ENCODE measurements around the gene CTNS.

The CTNS gene

GRCh38 chr17:3659541-3660111 lies 23.1 kb downstream of the CTNS start:
- no peak for DNase-seq

DNA sequence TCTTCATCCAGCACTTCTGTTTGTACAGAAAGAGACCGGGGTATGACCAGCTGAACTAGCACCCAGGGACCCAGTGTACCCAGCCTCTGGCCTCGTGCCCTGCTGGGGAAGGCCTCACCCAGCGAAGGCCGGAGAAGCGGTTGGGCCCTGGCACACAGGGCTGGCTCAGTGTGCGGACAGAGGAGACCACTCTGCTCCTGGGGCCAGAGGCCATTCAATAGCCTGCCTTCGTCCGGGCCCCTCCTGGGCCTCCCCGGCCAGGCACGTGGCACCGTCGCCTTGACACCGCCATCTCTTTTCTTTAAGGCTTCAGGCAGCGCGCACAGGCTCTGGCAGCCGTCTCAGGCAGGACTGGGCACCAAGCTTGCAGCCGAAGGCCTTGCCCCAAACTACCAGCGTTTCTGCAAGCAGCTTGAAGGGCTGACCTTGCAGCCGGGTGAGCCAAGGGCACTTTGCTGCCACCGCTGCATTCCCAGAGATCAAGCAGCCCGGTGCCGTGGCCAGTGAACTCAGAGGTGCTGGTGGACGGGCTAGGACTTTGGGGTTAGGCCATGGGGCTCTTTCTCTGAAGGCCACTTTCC lies 23.8 kb downstream of the CTNS start:
- DNase-seq = no peak

DNA sequence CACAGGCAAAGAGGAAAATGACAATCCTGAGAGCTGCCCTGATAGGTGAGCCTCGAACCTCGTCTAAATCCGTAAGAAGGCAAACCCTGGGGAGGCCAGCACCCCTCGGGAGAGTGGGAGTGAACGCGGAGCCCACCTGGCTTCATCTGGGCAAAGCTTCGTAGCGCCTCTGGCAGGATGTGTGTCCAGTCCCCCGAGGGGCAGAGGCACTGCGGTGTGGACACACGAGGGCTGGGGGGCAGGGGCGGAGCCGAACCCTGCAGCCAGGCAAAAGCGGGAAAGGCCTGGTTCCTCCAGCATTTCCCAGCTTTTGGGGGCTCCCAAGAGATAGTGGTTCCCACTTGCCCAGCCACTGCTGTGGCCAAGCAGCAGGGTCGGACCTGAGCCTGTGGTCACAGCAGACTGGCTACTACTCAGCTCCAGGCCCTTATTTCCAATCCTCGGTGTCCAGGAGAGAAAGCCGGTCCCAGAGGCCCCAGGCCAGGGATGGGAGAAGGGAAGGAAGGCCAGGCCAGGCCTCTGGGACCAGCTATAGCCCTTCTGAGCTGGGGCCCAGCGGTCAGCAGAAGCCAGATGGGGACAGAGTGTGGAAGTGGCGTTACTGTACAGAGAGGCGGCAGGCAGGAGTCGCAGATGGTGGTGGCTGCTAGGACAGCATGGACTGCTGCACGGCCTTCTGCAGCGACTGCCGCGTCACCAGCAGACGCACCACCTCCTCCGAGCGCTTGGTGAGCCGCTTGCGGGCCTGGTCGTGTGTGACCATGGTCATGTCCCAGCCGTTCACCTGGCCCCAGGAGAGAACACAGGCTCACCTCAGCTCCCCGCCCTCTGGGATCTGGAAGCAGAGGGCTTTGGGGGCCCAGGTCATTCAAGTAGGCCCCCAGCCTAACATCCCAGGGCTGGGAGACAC lies 26.8 kb downstream of the CTNS start:
- no peak for DNase-seq

DNA sequence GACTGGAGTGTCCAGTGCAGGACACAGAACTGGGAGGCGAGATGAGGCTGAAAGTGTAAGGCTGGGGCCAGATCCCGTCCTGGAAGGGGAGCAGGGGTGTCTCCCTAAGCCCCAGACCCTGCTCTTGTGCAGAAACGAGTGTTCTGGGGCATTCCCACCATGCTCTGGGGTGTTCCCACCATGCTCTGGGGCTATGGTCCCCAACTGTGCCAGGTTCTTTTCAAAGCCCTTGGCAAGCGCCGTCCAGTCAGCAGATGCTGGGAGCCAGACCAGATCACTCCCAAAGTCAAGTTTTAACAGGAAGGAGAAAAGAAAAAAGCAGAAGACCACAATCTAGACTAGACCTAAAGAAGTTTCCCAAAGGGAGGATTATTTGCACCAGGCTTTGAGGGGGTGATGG lies 29.3 kb downstream of the CTNS start:
- no peak for DNase-seq

DNA sequence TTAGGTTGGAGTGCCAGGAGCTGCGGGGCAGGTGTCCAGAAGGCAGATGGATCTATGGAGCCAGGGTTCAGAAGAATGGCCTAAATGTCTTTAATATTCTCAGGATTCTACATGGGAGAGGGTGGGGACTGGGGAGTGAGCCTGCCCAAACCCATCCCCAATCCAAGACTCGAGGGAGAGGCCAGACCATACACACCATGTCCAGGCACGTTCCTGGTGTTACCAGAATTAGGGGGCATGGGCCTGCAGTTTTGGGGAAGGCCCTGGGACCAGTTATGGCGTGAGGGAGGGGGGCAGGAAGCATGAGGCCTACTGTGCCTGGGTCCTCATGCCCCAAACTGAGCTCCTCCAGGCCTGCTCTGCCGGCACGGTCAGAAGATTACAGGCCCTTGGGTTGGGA lies 30.0 kb downstream of the CTNS start:
- DNase-seq = no peak

- DNase-seq = no peak
Observed at GRCh38 chr17:3667366-3668278, 31.1 kb downstream of the CTNS start.

DNA sequence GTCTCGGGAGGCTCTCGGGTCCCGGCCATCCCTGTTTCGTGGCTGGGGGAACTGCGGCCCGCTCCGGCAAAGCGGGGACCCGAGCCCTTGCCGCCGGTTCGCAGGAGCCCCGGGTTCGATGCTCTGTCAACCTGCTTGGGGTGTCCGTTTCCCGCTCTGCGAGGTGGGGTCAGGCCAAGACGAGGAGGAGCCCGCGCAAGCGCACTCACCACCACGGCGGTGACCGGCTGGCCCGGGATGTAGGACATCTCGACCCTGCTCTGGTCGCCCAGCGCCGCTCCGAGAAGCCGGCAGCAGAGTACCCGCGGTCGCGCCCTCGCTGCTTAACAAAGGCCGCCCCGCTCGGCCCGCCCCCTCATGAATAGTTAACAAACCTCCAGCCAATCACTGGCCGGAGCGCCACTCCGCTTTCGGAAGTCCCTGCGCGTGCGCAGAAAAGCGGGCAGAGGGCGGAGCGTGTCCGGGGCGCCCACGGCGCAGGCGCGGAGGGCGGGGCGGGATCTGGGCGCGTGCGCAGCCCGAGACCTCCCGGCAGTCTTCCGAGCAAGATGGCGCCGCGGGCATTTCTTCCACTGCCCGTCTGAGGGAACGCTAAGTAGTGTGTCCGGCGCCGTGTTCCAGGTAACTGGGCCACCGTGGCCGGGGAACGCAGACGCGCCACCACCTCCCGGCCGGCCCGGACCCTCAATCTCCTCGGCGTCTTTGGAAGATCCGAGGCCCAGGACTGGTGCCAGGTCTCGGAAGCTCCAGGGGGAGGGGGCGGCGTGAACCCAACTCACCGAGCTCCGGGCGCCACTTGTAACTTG lies 31.9 kb downstream of the CTNS start, which contains the start of the genes EMC6 and TAX1BP3:
EMC6 (plus strand) TSS at position 534 of the 806 bp plus-strand sequence. CDS start 335 bp downstream, outside the sequence.
TAX1BP3 (minus strand) TSS at position 300 of the 806 bp plus-strand sequence; CDS start at position 248, 52 bp downstream.
- peak; percentile 97 to 99 for DNase-seq

- DNase-seq = no peak
Observed at GRCh38 chr17:3669085-3669347, 32.5 kb downstream of the CTNS start.

DNA sequence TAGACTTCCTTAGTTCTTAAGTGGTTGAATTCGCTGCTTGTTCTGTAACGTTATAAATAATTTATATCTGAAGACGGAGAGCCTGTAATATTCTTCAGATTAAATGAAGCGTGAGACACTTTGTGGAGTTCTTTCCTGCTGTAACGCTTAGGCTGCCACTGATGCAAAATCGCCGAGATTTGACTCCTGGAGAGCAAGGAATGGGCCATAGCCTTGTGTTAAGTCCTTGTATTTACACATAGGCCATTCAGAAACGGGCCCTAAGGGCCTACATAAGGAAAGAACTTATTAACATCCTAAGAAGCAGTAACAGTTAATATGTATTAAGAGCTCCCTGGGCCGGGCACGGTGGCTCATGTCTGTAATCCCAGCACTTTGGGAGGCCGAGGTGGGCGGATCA lies 33.0 kb downstream of the CTNS start:
- no peak for DNase-seq

- DNase-seq = no peak
Observed at GRCh38 chr17:3672571-3672970, 36.0 kb downstream of the CTNS start.

GRCh38 chr17:3675886-3676285 lies 39.3 kb downstream of the CTNS start:
- no peak for DNase-seq

GRCh38 chr17:3678095-3678820 lies 41.7 kb downstream of the CTNS start:
- DNase-seq = no peak

GRCh38 chr17:3678821-3679530 lies 42.4 kb downstream of the CTNS start:
- DNase-seq = no peak

GRCh38 chr17:3679531-3680126 lies 43.1 kb downstream of the CTNS start:
- DNase-seq = no peak

DNA sequence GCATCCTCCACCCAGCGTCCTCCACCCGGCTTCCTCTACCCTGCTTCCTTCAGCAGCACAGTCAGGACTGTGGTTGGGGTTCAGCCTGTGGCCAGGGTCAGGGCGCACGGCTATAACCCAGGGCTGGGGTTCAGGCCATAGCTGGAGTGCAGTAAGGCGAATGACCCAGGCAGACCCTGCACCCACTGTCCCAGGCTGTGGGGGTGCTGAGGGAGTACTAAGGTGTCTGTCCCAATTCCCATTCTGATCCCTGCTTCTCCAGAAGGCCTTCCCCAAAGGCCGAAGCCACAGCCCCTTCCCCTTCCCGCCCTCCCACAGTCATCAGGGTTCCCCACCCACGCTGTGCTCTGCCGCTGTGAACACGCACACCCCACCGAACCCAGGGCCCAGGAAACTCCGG lies 44.5 kb downstream of the CTNS start:
- no peak for DNase-seq

GRCh38 chr17:3681565-3681964 lies 45.0 kb downstream of the CTNS start:
- DNase-seq = no peak

DNA sequence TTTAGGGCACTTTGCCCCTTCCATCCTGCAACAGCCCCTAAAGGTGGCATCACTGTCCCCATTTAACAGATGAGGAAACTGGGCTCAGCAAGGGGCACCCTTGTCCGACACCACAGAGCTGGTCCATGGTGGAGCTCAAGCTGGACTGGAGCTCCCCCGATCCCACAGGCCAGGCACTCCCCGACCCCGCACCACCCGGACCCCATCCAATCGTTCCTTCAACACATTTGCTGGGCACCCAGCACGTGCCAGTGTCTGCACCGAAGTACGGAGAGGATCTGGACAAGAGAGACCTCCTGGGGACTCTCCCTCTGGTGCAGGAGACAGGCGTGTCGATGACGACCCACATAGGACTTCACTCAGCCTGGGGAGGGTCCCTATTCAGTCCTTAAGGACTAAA lies 45.5 kb downstream of the CTNS start:
- DNase-seq = no peak

GRCh38 chr17:3683054-3683511 lies 46.5 kb downstream of the CTNS start:
- DNase-seq = peak; percentile 52 to 65

DNA sequence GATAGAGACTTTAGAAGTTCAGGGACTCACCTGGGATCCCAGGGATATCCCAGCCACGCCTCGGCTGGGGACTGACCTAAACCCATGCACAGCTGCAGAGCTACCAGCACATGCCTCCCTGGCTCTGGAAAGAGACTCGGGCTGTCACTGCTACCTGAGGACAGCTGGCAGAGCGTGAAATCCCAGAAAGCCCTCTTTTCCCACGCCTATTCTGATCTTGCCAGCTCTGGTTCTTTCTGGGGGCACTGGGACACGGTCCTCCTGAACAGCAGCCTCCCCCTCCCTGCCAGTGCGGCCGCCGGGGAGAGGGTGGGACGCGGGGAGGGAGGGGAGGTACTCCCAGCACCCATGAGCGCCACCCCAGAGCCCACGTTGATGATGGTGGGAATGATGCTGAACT lies 48.6 kb downstream of the CTNS start:
- DNase-seq = no peak

DNA sequence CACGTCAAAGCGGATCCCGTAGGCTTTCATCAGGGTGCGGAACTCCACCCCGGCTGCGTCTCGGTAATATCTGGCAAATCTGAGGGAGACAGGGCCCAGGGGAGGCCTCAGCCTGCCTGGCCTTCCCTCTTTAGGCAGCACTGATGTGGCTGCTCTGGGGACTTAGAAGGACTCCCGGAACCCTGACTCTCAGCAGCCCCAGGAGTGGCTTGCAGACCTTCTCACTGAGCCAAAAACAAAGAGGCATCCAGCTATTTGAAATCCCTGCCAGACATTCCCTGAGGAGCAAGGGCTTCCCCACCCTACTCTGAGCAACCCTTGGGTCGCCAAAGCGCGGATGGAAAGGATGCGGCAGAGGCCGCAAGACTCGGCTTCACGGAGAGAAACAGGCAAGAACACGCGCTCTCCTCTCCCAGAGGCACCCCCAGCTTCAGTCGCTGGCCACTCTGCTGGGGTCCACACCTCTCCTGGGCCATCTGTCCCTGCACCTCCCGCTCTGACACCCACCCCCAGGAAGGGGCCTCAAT lies 51.5 kb downstream of the CTNS start:
- no peak for DNase-seq
